GM12878 (cell line): ENCODE data around the gene KLKB1. TPM values are rescaled to one million over a fixed set of nuclear protein-coding genes. Genes with fewer than 3 reads are reported as not detected.

Experiments used
- ATAC-seq: fragments of 200-7000 bp; cut with Tn5 transposase; 3 replicates; pipeline ENCODE4 v1.9.1; 2020; ENCODE audit warnings: mild to moderate bottlenecking, moderate library complexity
- BruUV-seq: library from RNA; stranded (reverse); fragments of 400-500 nt; replicated peaks from 2 replicates; lab custom pipeline; 2021; lab: Mats Ljungman, UMichigan
- CTCF ChIA-PET: fragments of 300-600 bp; sonication (Branson Sonifier 250); formaldehyde crosslinking; extraction: SDS; loops from one replicate; lab custom pipeline; 2021; ENCODE audit warnings: inconsistent platforms; lab: Yijun Ruan, JAX
- POLR2A ChIA-PET: fragments of 350-600 bp; formaldehyde crosslinking; extraction: SDS; loops from one replicate; lab custom pipeline; 2021; ENCODE audit warnings: inconsistent platforms; lab: Charles Lee
- RAD21 ChIA-PET: fragments of 300-600 bp; sonication (Branson Sonifier 250); formaldehyde crosslinking; loops from one replicate; lab custom pipeline; 2023; ENCODE audit warnings: antibody characterized with exemption; ENCODE audit not compliant: unreplicated experiment; lab: Charles Lee
- SMC1A ChIA-PET: fragments of 300-600 bp; sonication (Branson Sonifier 250); formaldehyde crosslinking; loops from one replicate; lab custom pipeline; 2023; ENCODE audit not compliant: unreplicated experiment, uncharacterized antibody; lab: Charles Lee
- DNase-seq: peaks from one replicate; pipeline ENCODE4 v3.0.0-alpha.2; 2011; ENCODE audit warnings: low read depth, low spot score
- FAIRE-seq: peaks from 3 replicates; lab custom pipeline; 2011; peaks lifted over from hg19 to GRCh38; lab: Jason Lieb, UNC
- H2AFZ ChIP-seq: 2 replicates; pipeline ENCODE4 v1.6.0; 2011; ENCODE audit warnings: low read depth, low read length, control low read depth; ENCODE audit not compliant: control insufficient read depth
- H3K27ac ChIP-seq: 2 replicates; pipeline ENCODE4 v1.5.1; 2011; ENCODE audit warnings: control low read depth; ENCODE audit not compliant: control insufficient read depth, insufficient read depth
- H3K27me3 ChIP-seq, 2 experiments: replicated peaks in 1 of 2; 2 replicates each; pipeline versions ENCODE4 v1.6.0 to v1.6.1; 2011; ENCODE audit warnings: low read length in 1 of 2; ENCODE audit not compliant: control insufficient read depth in 2 of 2, insufficient read depth in 2 of 2
- H3K36me3 ChIP-seq, 2 experiments: 2 replicates each; pipeline ENCODE4 v1.5.1; 2011; ENCODE audit warnings: low read length in 1 of 2; ENCODE audit not compliant: control insufficient read depth in 2 of 2, insufficient read depth in 2 of 2
- H3K4me1 ChIP-seq: 2 replicates; pipeline ENCODE4 v1.6.1; 2011; ENCODE audit warnings: mild to moderate bottlenecking, low read length, moderate library complexity, mixed read lengths; ENCODE audit not compliant: control insufficient read depth, insufficient read depth
- H3K4me2 ChIP-seq: 2 replicates; pipeline ENCODE4 v1.6.0; 2011; ENCODE audit warnings: control low read depth; ENCODE audit not compliant: control insufficient read depth, insufficient read depth
- H3K4me3 ChIP-seq: fragments of 200-600 bp; sonication (generic); 2 replicates; pipeline ENCODE4 v1.5.1; 2016
- H3K79me2 ChIP-seq: 2 replicates; pipeline ENCODE4 v1.6.0; 2011; ENCODE audit warnings: low read length; ENCODE audit not compliant: control insufficient read depth, insufficient read depth
- H3K9ac ChIP-seq: 2 replicates; pipeline ENCODE4 v1.8.0; 2011; ENCODE audit warnings: low read length, control low read depth, mixed read lengths; ENCODE audit not compliant: control insufficient read depth, insufficient read depth
- H3K9me3 ChIP-seq: replicated peaks from 3 replicates; pipeline ENCODE4 v1.5.1; 2011; ENCODE audit warnings: mild to moderate bottlenecking, low read length; ENCODE audit not compliant: control insufficient read depth, insufficient read depth
- H4K20me1 ChIP-seq: 2 replicates; pipeline ENCODE4 v1.6.0; 2011; ENCODE audit not compliant: control insufficient read depth, insufficient read depth
- ATF2 ChIP-seq: IDR thresholded peaks from 2 replicates; pipeline ENCODE4 v1.6.1; 2012; ENCODE audit warnings: low read length, inconsistent platforms
- BRCA1 ChIP-seq: IDR thresholded peaks from 2 replicates; pipeline ENCODE4 v1.6.1; 2011; ENCODE audit warnings: low read depth, low read length, improper control_type of control experiment
- CBX5 ChIP-seq: sonication (generic); IDR thresholded peaks from 2 replicates; pipeline ENCODE4 v1.6.1; 2016; ENCODE audit warnings: low read depth, moderate library complexity, mild to moderate bottlenecking, inconsistent platforms
- ELK1 ChIP-seq: IDR thresholded peaks from 2 replicates; pipeline ENCODE4 v1.6.1; 2012; ENCODE audit warnings: low read depth, low read length, improper control_type of control experiment
- ETV6 ChIP-seq, 2 experiments: fragments of 450-650 bp in 1 of 2; IDR thresholded peaks in 1 of 2; conservative IDR thresholded peaks in 1 of 2; 2 replicates each; pipeline ENCODE4 v1.6.1; 2014; ENCODE audit warnings: antibody characterized with exemption in 1 of 2, borderline replicate concordance in 1 of 2, low read depth in 1 of 2, mild to moderate bottlenecking in 1 of 2, moderate library complexity in 1 of 2
- HSF1 ChIP-seq: fragments of 150-350 bp; IDR thresholded peaks from 2 replicates; pipeline ENCODE4 v1.6.1; 2014; ENCODE audit warnings: mild to moderate bottlenecking, low read depth, low read length
- MEF2A ChIP-seq: IDR thresholded peaks from 2 replicates; pipeline ENCODE4 v1.6.1; 2011; ENCODE audit warnings: low read depth, mild to moderate bottlenecking, low read length, moderate library complexity; ENCODE audit not compliant: insufficient read depth
- MTA2 ChIP-seq: fragments of 450-650 bp; IDR thresholded peaks from 2 replicates; pipeline ENCODE4 v1.6.1; 2016; ENCODE audit warnings: low read depth, mild to moderate bottlenecking, moderate library complexity
- POLR2AphosphoS5 ChIP-seq: IDR thresholded peaks from 2 replicates; pipeline ENCODE4 v1.6.1; 2011; ENCODE audit warnings: mild to moderate bottlenecking, low read length, inconsistent platforms
- RB1 ChIP-seq: fragments of 450-650 bp; formaldehyde crosslinking; IDR thresholded peaks from 2 replicates; pipeline ENCODE4 v1.6.1; 2017; ENCODE audit warnings: mild to moderate bottlenecking, borderline replicate concordance
- RFX5 ChIP-seq: IDR thresholded peaks from 2 replicates; pipeline ENCODE4 v1.6.1; 2011; ENCODE audit warnings: low read depth, low read length, improper control_type of control experiment
- SMARCA5 ChIP-seq: fragments of 450-650 bp; IDR thresholded peaks from 2 replicates; pipeline ENCODE4 v1.6.1; 2017; ENCODE audit warnings: mild to moderate bottlenecking
- SRF ChIP-seq, 2 experiments: IDR thresholded peaks; 2 replicates each; pipeline ENCODE4 v1.6.1; 2011; ENCODE audit warnings: low read depth in 2 of 2, low read length in 2 of 2, mild to moderate bottlenecking in 1 of 2, moderate library complexity in 1 of 2
- STAT1 ChIP-seq: fragments of 450-650 bp; conservative IDR thresholded peaks from 2 replicates; pipeline ENCODE4 v1.6.1; 2014; ENCODE audit warnings: antibody characterized with exemption, mild to moderate bottlenecking
- SUPT20H ChIP-seq: IDR thresholded peaks from 2 replicates; pipeline ENCODE4 v1.6.1; 2011; ENCODE audit warnings: low read depth, mild to moderate bottlenecking, low read length, moderate library complexity, borderline replicate concordance; ENCODE audit not compliant: control insufficient read depth
- TCF7 ChIP-seq: IDR thresholded peaks from 2 replicates; pipeline ENCODE4 v1.6.1; 2014; ENCODE audit warnings: antibody characterized with exemption, borderline replicate concordance
- ZNF24 ChIP-seq: fragments of 450-650 bp; IDR thresholded peaks from 2 replicates; pipeline ENCODE4 v1.6.1; 2017; ENCODE audit warnings: antibody characterized with exemption, mild to moderate bottlenecking
- ZNF274 ChIP-seq: IDR thresholded peaks from one replicate; pipeline ENCODE4 v1.8.0; 2011; ENCODE audit not compliant: insufficient read length, insufficient read depth
- WGBS: methylation state at CpG from one replicate; pipeline ENCODE4 v1.1.6; 2016; ENCODE audit warnings: low lambda C conversion rate; ENCODE audit not compliant: insufficient replicate concordance, insufficient coverage; ENCODE audit errors: missing lambda C conversion rate; 5-methylcytosine and 5-hydroxymethylcytosine counted together
- in situ Hi-C: fragments of 300-500 bp; cut with MboI; formaldehyde crosslinking; loops from 9 replicates; pipeline ENCODE4 v1.14.3; 2018; ENCODE audit warnings: mixed read lengths
- intact Hi-C: fragments of 100-400 bp; cut with micrococcal nuclease; formaldehyde crosslinking; loops from one replicate; pipeline ENCODE4 v1.14.2; 2022; ENCODE audit not compliant: unreplicated experiment
- polyA plus RNA-seq, 11 experiments: library from polyadenylated mRNA; depleted of rRNA in 4 of 11; unstranded in 6 of 11; stranded (reverse) in 5 of 11; fragments of >200 nt; fragmentation: Nextera tagmentation in 4 of 11; fragmentation: Illumina TruSeq in 1 of 11; extraction: Ambion mirVana in 4 of 11; extraction: Trizol in 1 of 11; gene quantifications; 1 replicate in 1 of 11; 2 replicates in 10 of 11; pipeline versions ENCODE4 v1.2.1 to v1.2.3, GENCODE V29; 2011 to 2016; ENCODE audit warnings: inconsistent platforms in 2 of 11, missing spikeins in 2 of 11, low read depth in 1 of 11
- total RNA-seq, 4 experiments: library from RNA; depleted of rRNA in 3 of 4; stranded (reverse); fragments of >200 nt in 3 of 4; fragmentation: Illumina TruSeq in 1 of 4; extraction: Trizol in 1 of 4; gene quantifications; 2 replicates each; pipeline versions ENCODE4 v1.2.1 to v1.2.3, GENCODE V29; 2013 to 2021

KLKB1 gene
- total and polyA plus RNA-seq, 10 of the 15 experiments (the other 5 are each of a cell fraction or from before 2014, with no cell fraction given): 0.04 TPM; not detected in 9

GRCh38 chr4:186188107-186188506, 39.2 kb upstream of the KLKB1 start:
- FAIRE-seq (no peak), DNase-seq (no peak), ATAC-seq (no peak)
- SMC1A ChIA-PET: no interaction called here
- Histone ChIP-seq H2AFZ (no peak overlapping the region), H3K4me2 (no peak overlapping the region), H3K4me3 (no peak overlapping the region), H3K27me3 (no peaks in the 10 kb centered on the region), H4K20me1 (no peaks in the 10 kb centered on the region), H3K27ac (no peak overlapping the region), H3K79me2 (peaks cover 1% of the 10 kb centered on the region), H3K9ac (no peak overlapping the region), H3K9me3 (no peaks in the 10 kb centered on the region; the same call in 2 of the 3 replicates), H3K36me3 (no peaks in the 10 kb centered on the region), H3K4me1 (peaks cover 7% of the 10 kb centered on the region)
- intact Hi-C loops: no loop called here
- POLR2A ChIA-PET: no interaction called here
- CTCF ChIA-PET: no interaction called here
- 55% methylated on average over 3 of the region's 3 CpGs for WGBS
- RAD21 ChIA-PET: no interaction called here
- no TSS peak for BruUV-seq
- in situ Hi-C loops: no loop called here
- TF ChIP-seq POLR2AphosphoS5: no peak
- no peak for TF ChIP-seq ATF2
- no peak for TF ChIP-seq BRCA1
- TF ChIP-seq HSF1: no peak
- no peak for TF ChIP-seq SRF (IDR thresholded peaks at IDR 0.05; ENCODE audit: low read depth in 2 of 2, low read length in 2 of 2)
- TF ChIP-seq MTA2: no peak
- TF ChIP-seq SUPT20H: no peak
- TF ChIP-seq MEF2A: no peak
- TF ChIP-seq RFX5: no peak
- TF ChIP-seq ETV6 (conservative IDR thresholded peaks at IDR 0.05 in 1 of 2, IDR thresholded peaks at IDR 0.05 in 1 of 2; ENCODE audit: borderline replicate concordance in 1 of 2, low read depth in 1 of 2): no peak
- no peak for TF ChIP-seq RB1
- no peak for TF ChIP-seq ZNF24
- no peak for TF ChIP-seq ELK1
- TF ChIP-seq TCF7: no peak
- TF ChIP-seq CBX5: no peak
- TF ChIP-seq SMARCA5: no peak
- no peak for TF ChIP-seq ZNF274
- TF ChIP-seq STAT1: no peak
- TF ChIP-seq, all 136 proteins: peak for 0
